HCEC 1CT (cell line): ENCODE data around the gene ZSCAN26.
A peak's percentile ranks its signal among the peaks of the same experiment; 100 is the strongest.
"Not testable (repeated sequence)": the region's sequence is repeated elsewhere in the genome, so short reads cannot be mapped to it uniquely, and the experiment has no call there.

ENCODE experiments used
- DNase-seq: peaks from one replicate; pipeline ENCODE4 v3.0.0-alpha.2; 2017

The ZSCAN26 gene

DNA sequence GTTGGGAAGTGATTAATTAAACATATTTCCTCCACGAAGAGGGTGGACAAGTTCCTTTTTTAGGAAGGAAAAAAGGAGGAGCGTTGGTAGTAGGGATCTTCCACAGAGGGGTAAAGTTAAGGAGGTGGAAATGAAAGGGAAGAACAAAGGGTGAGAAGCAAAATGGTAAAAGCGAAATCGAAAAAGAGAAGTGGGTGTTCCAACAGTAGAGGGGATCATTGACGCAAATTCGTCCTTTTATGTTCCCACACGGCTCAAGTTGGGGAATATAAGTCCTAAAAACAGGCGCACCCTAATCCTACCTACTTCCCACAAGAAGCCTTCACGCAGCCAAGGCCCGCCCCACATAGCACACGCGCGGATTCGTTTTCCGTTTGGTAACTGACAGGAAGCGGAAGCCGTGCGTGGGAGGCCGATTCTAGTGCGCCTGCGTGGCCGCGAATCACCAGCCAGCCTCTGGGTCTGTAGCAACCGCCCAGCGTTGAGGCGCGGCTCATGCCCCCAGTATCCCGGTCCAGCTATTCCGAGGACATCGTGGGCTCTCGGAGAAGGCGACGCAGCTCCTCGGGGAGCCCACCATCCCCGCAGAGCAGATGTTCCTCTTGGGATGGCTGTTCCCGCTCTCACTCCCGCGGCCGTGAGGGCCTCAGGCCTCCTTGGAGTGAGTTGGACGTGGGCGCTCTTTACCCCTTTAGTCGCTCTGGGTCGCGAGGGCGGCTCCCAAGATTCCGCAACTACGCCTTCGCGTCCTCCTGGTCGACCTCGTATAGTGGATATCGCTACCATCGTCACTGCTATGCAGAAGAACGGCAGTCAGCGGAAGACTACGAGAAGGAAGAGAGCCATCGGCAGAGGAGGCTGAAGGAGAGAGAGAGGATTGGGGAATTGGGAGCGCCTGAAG lies 7.8 kb upstream of the ZSCAN26 start, which contains the start of gene NKAPL:
TSS of gene NKAPL (plus strand) at position 421 of the 901 bp plus-strand sequence. CDS start at position 496, 75 bp downstream.
- DNase-seq: no peak

DNA sequence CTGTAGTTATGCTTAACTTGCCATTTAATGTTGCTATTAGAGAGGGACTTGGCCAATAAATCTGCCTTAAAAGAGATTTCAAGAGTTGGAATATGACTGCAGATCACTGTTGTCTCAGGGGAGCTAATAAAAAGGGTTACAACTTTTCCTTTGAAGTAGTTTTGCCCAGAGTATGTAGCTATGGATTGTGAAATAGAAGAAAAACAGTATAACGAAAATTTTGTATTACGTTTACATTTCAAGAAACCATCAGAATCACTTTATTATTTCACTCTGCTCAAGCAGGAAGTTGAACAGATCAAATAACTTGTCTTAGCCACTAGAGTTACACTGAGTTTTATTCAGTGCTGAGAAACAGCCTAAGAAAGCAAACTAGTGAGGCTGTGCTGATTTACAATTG lies 3.0 kb upstream of the ZSCAN26 start:
- no peak for DNase-seq

- no peak for DNase-seq
Observed at GRCh38 chr6:28264834-28265401, 2.0 kb upstream of the ZSCAN26 start.

DNA sequence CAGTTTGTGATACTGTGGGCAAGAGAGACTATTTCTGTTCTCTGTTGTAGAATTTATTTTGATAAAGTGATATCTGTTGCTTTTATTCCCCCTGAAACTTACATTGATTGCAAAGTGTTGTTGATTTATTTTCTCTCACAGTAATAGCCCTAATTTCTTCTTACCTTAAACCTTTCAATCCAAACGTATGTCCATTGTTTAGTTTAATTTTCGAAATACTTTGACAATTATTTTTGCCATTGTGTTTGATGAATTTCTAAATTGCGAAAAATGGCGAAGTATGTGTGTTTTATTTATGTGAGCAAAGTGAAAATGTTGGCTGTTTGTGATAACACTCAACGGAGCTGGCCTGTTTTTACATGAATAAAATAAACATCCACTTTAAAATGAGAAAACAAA lies 381 bp upstream of the ZSCAN26 start:
- DNase-seq: no peak

- no peak for DNase-seq
Observed at GRCh38 chr6:28267695-28268059, 734 bp downstream of the ZSCAN26 start.

- peak; percentile 94 for DNase-seq
Observed at GRCh38 chr6:28269492-28269891, 2.5 kb downstream of the ZSCAN26 start.

GRCh38 chr6:28274888-28275287 lies 7.9 kb downstream of the ZSCAN26 start:
- no peak for DNase-seq

DNA sequence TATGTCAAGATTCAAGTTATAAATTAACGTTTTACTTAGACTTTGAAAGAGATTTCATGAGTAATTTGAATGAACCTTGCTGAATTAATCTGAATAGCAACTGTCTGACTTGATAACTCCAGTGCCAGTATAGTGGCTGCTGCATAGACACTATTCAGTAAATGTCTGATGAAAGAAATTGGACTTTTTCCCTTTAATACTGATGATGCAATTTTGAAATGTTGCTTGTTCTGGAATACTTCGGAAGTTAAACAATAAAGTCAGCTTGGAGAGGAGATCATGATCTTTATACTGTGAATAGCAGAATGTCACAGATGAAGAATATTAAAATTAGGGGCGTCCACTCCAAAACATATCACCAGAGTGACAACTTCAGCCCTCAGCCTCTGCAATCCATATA lies 10.8 kb downstream of the ZSCAN26 start:
- no peak for DNase-seq

- DNase-seq: no peak
Observed at GRCh38 chr6:28280595-28281287, 13.8 kb downstream of the ZSCAN26 start.

GRCh38 chr6:28281288-28282064 lies 14.5 kb downstream of the ZSCAN26 start, which contains the start of gene PGBD1:
Gene PGBD1, plus strand, starts transcription at chr6:28281572. Its CDS starts 2,242 bp downstream, at chr6:28283814.
- DNase-seq: peak; percentile 79

- DNase-seq: no peak
Observed at GRCh38 chr6:28282926-28283325, 16.0 kb downstream of the ZSCAN26 start.

GRCh38 chr6:28291573-28291972 lies 24.6 kb downstream of the ZSCAN26 start:
- DNase-seq: no peak

DNA sequence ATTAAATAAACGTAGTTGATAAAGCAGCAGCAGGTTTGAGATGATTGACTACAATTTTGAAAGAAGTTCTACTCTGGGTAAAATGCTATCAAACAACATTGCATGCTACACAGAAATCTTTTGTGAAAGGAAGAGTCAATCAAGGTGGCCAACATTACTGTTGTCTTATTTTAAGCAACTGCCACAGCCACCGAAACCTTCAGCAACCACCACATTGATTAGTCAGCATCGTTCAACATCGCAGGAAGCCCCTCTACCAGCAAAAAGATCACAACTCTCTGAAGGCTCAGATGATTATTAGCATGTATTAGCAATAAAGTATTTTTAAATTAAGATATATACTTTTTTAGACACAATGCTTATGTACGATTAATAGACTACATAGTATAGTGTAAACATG lies 28.4 kb downstream of the ZSCAN26 start:
- no peak for DNase-seq

- no peak for DNase-seq
Observed at GRCh38 chr6:28296520-28297060, 29.6 kb downstream of the ZSCAN26 start.

DNA sequence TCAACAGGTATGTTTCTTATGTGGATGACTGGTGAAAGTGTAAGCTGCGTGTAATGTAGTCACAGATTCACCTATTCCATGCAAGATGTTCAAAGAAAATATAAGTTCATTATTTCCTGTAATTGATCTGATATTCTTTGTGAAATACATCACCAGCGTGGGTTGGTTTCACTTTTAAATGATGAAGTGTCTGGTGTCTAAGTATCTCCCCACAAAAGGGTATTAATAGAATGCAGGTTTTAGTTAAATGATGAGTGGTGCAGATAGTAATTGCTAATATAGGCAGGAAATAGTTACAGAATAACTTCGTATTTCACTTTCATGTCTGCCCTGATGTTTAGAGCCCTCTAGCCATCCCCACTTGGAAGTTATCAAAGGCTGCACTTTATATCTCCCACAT lies 36.6 kb downstream of the ZSCAN26 start:
- DNase-seq: no peak

GRCh38 chr6:28306363-28306762 lies 39.4 kb downstream of the ZSCAN26 start:
- DNase-seq: not testable (repeated sequence)

DNA sequence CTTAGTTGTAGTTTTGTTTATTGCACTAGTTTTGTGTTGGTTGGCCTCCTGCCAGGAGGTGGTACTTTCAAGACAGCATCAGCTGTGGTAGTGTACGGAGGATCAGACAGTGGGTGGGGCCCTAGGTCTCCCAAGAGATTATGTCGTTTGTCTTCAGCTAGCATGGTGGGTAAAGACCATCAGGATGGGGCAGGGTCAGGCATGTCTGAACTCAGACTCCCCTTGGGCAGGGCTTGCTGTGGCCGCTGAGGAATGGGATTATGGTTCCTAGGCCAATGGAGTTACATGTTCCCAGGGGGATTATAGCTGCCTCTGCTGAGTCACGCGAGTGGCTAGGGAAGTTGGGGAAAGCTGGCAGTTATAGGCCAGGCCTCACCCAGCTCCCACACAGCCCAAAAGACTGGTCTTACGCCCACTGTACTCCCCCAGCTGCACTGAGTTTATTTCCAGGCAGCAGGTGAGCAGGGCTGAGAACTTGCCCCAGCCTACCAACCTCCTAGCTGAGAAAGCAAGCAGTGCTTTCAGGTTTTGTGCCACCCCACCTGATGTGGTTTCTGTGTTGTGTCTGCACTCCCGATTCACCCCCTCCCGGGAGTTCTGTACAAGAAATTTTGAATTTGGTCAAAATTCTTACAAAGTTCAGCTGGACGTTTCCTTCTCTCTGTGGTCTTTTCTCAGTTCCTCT lies 44.3 kb downstream of the ZSCAN26 start:
- no peak for DNase-seq

DNA sequence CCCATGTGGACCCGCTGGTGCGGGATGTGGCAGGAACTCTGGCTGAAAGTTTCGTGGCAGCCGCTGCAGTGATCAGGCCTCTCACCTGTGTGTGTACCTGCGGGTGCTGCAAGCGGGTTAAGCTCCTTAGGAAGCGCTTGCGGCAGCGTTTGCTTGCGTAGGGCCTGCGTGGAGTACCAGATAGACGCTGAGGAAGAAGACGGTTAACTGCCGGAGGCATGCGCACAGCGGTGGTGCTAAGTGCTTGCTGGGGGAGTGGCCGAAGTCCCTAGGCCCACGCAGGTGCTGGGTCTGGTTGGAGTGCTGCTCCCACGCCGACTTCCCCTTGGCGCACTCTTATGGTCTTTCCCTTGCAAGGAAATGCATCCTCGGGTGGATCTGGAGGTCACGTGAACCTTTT lies 46.0 kb downstream of the ZSCAN26 start:
- DNase-seq: no peak

DNA sequence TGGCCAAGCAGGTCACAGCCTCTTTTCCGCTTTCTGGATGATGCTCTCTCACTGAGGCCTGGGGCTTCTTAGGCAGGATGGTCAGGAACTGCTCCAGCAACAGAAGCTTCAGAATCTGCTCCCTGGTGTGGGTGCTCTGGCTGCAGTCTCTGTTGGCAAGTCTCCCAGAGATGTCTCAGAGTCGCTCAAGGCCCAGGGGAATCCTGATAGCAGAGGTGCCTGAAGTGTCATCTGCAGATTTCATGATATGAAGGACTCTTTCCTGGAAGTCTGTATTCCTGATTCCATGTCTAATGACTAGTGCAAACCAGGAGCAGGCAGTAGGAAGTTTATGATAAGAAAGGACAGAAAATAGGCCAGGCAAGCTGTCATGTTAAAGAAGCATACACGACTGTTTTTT lies 48.7 kb downstream of the ZSCAN26 start:
- DNase-seq: no peak

- DNase-seq: peak; percentile 68
Observed at GRCh38 chr6:28317866-28318265, 50.9 kb downstream of the ZSCAN26 start.

DNA sequence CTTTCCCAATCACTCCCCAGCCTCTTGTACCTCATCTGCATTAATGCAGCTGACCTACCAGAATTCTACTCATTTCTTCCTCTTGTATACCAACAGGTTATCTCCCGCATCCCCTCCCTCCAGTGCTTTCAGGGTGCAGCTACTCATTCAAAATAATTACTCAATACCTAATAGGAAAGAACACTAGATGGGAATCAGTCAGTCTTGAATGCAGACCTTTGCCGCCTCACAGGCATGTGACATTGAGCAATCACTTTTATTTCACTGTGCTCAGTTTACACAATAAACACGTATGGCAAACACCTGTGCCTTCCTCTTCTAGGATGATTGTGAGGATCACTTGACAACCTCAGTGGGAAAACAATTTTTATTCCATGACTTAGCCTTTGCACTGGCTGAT lies 55.7 kb downstream of the ZSCAN26 start:
- no peak for DNase-seq

DNA sequence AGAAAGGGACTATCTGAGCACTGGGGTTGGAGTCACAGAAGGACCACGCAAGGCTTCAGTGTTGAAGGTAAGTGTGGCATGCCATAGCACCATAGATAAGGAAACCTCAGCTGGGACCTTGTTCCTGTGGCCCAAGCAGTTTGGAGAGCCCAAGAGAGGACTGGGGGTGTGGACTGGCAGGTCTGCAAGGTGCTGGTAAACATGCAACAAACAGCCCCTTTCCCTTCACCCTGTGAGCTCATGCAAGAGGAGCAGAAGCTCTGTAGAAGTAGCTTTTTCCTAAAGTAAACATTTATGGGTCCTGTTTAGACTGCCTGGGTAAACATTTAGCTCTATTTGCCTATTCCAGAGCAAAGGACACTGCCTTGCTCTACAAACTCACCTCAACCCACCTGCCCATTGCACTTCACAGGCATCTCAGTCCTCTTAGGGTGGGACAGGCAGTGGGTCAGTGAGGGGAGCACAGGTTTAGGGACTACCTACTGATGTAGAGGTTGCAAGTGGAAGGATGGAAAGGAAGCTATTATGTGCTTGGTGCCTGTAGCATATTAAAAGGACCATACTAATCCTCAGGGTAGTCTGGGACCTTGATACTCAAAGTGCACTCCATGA lies 57.0 kb downstream of the ZSCAN26 start:
- DNase-seq: no peak
